ENCODE measurements around the gene FGF4.

- TF ChIP-seq CTCF (IDR thresholded peaks at IDR 0.05; ENCODE audit: low read depth, low read length, poor library complexity, severe bottlenecking) (no peak), EZH2phosphoT487 (IDR thresholded peaks at IDR 0.05; ENCODE audit: borderline replicate concordance, low read length) (no peak)
Observed at GRCh38 chr11:69734841-69735240, 40.3 kb downstream of the FGF4 start.
